T-helper 17 cell (primary cell): ENCODE results near the gene DNM2. TPM values are rescaled to one million over a fixed set of nuclear protein-coding genes. Genes with fewer than 3 reads are reported as not detected.
"Not testable (repeated sequence)": the region's sequence is repeated elsewhere in the genome, so short reads cannot be mapped to it uniquely, and the experiment has no call there.

Experiments used
- ATAC-seq: fragments of 150-1000 bp; cut with Tn5 transposase; 2 replicates; pipeline ENCODE4 v1.10.0; 2021; ENCODE audit warnings: mild to moderate bottlenecking, moderate library complexity
- DNase-seq, 3 donors: peaks; one replicate each; pipeline versions ENCODE4 v3.0.0 to v3.0.0-alpha.2; 2020 to 2021
- H3K9me3 ChIP-seq: one replicate; pipeline ENCODE4 v1.7.0; 2013; ENCODE audit warnings: low read length, mild to moderate bottlenecking; ENCODE audit not compliant: control insufficient read depth, poor library complexity, severe bottlenecking
- H3K27ac Mint-ChIP-seq: one replicate; pipeline ENCODE4 v1.8.0; 2022; ENCODE audit warnings: mild to moderate bottlenecking, moderate library complexity, mixed read lengths
- H3K27me3 Mint-ChIP-seq: one replicate; pipeline ENCODE4 v1.8.0; 2022; ENCODE audit warnings: mixed read lengths
- H3K36me3 Mint-ChIP-seq: one replicate; pipeline ENCODE4 v1.8.0; 2022; ENCODE audit warnings: low read depth, mixed read lengths
- H3K4me1 Mint-ChIP-seq: one replicate; pipeline ENCODE4 v1.8.0; 2022; ENCODE audit warnings: mild to moderate bottlenecking, mixed read lengths
- H3K4me3 Mint-ChIP-seq: one replicate; pipeline ENCODE4 v1.8.0; 2022; ENCODE audit warnings: mild to moderate bottlenecking, moderate library complexity, mixed read lengths
- total RNA-seq, 4 donors: library from RNA in 2 of 4; stranded (reverse) in 2 of 4; gene quantifications; one replicate each; pipeline ENCODE4 v1.2.3 and lab custom pipeline; 2022 to 2026

Gene DNM2
- total RNA-seq, 2 donors from 2014 or later, result 267 to 273 TPM

DNA sequence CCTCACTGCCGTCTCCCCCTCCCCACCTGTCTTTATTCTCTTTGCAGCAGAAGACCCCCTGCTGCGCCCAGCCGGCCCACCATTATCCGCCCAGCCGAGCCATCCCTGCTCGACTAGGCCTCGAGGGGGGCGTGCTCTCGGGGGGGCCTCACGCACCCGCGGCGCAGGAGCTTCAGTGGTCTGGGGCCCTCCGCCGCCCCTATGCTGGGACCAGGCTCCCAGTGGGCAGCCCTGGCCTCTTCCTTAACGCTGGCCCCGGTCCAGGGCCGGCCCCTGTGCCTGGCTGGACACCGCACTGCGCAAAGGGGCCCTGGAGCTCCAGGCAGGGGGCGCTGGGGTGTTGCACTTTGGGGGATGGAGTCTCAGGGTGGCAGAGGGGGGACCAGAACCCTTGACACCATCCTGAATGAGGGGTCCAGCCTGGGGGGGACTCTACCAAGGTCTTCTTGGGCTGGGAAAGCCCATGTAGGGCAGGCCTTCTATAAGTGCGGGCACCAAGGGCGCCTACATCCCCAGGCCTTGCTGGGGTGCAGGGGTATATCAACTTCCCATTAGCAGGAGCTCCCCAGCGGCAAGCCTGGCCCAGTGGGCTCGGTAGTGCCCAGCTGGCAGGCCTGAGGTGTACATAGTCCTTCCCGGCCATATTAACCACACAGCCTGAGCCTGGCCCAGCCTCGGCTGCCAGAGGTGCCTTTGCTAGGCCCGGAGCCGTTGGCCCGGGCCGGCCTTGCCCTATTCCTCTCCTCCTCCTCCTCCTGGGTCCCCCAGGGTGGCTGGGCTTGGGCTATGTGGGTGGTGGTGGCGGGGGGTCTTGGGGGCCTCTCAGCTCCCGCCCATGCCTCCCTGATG lies 113.3 kb downstream of the DNM2 start:
- no peaks in the 10 kb centered on the region for H3K9me3 ChIP-seq
- ATAC-seq, result no peak
- DNase-seq, result no peak
- H3K36me3 Mint-ChIP-seq, result no peaks in the 10 kb centered on the region
- no peak overlapping the region for H3K4me3 Mint-ChIP-seq
- H3K4me1 Mint-ChIP-seq, result peaks cover 6% of the 10 kb centered on the region
- H3K27ac Mint-ChIP-seq, result no peak overlapping the region
- H3K27me3 Mint-ChIP-seq, result no peaks in the 10 kb centered on the region

DNA sequence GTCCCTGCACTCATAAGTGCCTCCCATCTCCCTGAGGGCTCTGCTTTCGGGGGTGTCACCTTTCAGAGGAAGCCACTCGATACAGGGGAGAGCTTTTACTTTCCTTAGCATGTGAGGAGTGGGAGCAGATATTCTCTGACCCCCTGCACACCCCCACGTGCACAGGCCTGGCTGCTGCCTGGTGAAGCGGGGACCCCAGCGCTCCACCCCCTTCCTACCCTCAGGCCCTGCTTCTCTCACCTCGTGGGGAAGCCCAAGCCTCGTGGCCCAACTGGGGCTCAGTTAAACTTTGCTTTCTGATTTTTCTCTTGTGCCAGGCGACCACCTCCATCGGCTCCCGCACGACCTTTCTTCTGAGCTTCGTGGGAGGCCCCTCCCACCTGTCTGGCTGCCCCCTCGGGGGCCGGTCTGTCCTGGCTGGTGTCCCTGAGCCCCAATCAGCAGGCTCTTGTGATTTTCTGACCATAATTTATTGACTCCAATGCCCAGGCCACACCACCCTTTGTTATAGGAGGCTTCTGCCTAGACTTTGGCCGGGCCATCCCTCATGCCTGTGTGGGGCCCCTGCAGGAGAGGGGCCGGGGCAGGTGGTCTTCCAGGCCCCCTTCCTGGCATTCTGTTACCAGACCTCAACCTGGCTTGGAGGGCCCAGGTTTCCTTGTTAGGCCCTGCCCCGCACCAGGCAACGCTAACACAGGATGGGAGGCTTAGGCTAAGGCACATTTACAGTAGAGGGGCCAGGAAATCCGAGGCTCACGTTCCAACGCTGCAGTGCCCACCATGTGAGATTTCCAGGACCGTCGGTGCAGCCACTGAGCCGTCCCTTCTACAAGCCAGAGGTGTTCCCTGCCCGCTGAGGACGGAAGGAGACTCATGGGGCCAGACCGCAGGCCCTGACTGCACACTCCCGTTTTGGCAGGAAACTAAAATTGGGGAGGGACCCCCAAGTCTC lies 114.4 kb downstream of the DNM2 start:
- no peaks in the 10 kb centered on the region for H3K36me3 Mint-ChIP-seq
- peak overlapping the region; percentile 55 for H3K4me3 Mint-ChIP-seq
- H3K27ac Mint-ChIP-seq, result peak overlapping the region; percentile 29
- DNase-seq (no peak), ATAC-seq (no peak)
- no peaks in the 10 kb centered on the region for H3K9me3 ChIP-seq
- H3K27me3 Mint-ChIP-seq, result no peaks in the 10 kb centered on the region
- H3K4me1 Mint-ChIP-seq, result peaks cover 10% of the 10 kb centered on the region

DNA sequence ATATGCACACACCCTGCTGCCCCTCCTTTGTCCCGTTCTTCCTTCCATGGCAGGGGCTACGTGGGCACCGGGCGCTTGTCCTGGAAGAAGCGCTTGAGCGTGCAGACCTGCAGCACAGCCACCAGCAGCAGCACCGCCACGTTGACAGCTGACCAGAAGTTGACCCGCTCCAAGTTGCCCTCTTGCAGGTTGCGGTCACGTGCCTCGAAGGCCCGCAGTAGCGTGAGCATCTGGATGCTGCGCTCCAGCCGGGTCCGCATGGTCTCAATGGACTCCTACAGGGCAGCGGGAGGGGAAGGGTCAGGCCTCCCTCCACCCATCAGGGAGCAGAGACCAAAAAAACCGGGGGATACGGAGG lies 115.0 kb downstream of the DNM2 start:
- no peaks in the 10 kb centered on the region for H3K36me3 Mint-ChIP-seq
- ATAC-seq (no peak), DNase-seq (no peak)
- H3K4me3 Mint-ChIP-seq, result no peak overlapping the region
- no peaks in the 10 kb centered on the region for H3K27me3 Mint-ChIP-seq
- no peaks in the 10 kb centered on the region for H3K9me3 ChIP-seq
- peak overlapping the region; percentile 29 for H3K27ac Mint-ChIP-seq
- peaks cover 10% of the 10 kb centered on the region for H3K4me1 Mint-ChIP-seq

GRCh38 chr19:10835089-10835753 lies 117.3 kb downstream of the DNM2 start:
- no peaks in the 10 kb centered on the region for H3K9me3 ChIP-seq
- DNase-seq (no peak), ATAC-seq (no peak)
- no peaks in the 10 kb centered on the region for H3K27me3 Mint-ChIP-seq
- peak overlapping the region; percentile 96 for H3K27ac Mint-ChIP-seq
- no peaks in the 10 kb centered on the region for H3K36me3 Mint-ChIP-seq
- H3K4me3 Mint-ChIP-seq, result peak overlapping the region; percentile 95
- H3K4me1 Mint-ChIP-seq, result peaks cover 8% of the 10 kb centered on the region

- Mint-ChIP-seq H3K27ac (peak within 1 kb of the TSS; percentile 96), H3K27me3 (no peaks in the 10 kb centered on the region), H3K36me3 (no peaks in the 10 kb centered on the region), H3K4me3 (peak within 1 kb of the TSS; percentile 95), H3K4me1 (peaks cover 8% of the 10 kb centered on the region)
- ATAC-seq (peak; percentile 89), DNase-seq (peak; percentile 89 to 94 (median 91))
- no peaks in the 10 kb centered on the region for H3K9me3 ChIP-seq
Measured at GRCh38 chr19:10835754-10836478, 118.0 kb downstream of the DNM2 start, which contains the start of gene TMED1. TMED1 (minus strand) TSS chr19:10836212; CDS start chr19:10836191, 21 bp downstream.

GRCh38 chr19:10836479-10837330 lies 118.8 kb downstream of the DNM2 start:
- peak; percentile 59 to 67 (median 61) for DNase-seq
- no peaks in the 10 kb centered on the region for H3K9me3 ChIP-seq
- H3K36me3 Mint-ChIP-seq, result no peaks in the 10 kb centered on the region
- H3K27me3 Mint-ChIP-seq, result no peaks in the 10 kb centered on the region
- H3K27ac Mint-ChIP-seq, result peak overlapping the region; percentile 96
- H3K4me1 Mint-ChIP-seq, result peaks cover 8% of the 10 kb centered on the region
- peak overlapping the region; percentile 95 for H3K4me3 Mint-ChIP-seq
- peak; percentile 44 for ATAC-seq

GRCh38 chr19:10837649-10838048 lies 119.8 kb downstream of the DNM2 start:
- not testable (repeated sequence) for DNase-seq, H3K9me3 ChIP-seq, H3K36me3 Mint-ChIP-seq, H3K4me1 Mint-ChIP-seq, ATAC-seq, H3K27me3 Mint-ChIP-seq, H3K4me3 Mint-ChIP-seq, H3K27ac Mint-ChIP-seq

DNA sequence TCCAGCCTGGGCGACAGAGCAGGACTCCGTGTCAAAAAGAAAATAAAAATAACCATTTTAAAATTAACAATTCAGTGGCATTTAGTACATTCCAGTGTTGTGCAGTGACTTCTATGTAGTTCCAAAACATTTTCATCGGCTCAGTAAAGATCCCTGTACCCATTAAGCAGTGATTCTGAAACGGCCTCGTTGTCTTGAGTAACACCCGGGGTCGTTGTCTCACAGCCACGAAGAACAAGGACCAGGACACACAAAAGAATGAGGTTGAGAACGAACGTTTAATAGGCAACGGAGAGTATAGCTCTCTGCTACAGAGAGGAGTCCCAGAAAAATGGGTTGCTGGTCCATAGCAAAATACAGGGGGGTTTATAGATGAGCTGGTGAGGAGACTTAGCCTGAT lies 120.5 kb downstream of the DNM2 start:
- Mint-ChIP-seq H3K36me3 (peaks cover 3% of the 10 kb centered on the region), H3K4me3 (no peak overlapping the region), H3K27ac (no peak overlapping the region), H3K4me1 (peaks cover 8% of the 10 kb centered on the region), H3K27me3 (peaks cover 3% of the 10 kb centered on the region)
- H3K9me3 ChIP-seq, result no peaks in the 10 kb centered on the region
- no peak for DNase-seq
- no peak for ATAC-seq

DNA sequence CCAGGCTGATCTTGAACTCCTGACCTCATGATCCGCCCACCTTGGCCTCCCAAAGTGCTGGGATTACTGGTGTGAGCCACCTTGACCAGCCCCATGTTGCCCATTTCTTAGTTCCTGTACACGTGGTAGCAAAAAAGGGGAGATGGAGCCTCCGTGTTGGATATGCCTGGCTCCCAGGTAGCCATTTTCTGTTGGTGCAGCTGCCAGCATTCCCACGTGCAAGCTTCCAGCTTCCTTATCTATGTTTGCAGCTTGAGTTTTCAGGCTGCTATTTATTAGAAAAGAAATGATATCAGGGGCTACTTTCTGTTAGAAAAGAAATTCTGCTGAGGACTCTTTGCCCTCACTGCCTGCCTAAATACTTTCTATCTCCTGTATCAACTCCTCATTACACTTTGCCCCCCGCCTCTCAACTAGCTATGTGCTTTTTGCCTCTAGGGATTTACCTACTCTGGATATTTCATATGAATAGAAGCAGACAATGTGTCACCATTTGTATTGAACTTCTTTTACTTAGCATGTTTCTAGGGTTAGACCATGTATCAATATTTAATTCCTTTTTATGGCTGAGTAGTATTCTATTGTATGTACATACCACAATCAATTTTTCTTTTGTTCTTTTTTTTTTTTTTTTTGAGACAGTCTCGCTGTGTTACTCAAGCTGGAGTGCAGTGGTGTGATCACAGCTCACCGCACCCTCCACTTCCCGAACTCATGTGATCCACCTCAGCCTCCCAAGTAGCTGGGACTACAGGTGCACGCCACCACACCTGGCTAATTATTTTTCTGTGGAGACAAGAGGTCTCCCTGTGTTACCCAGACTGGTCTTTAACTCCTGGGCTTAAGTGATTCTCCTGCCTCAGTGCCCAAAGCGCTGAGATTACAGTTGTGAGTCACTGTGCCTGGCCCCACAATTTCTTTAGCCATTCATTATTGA lies 121.5 kb downstream of the DNM2 start:
- no peaks in the 10 kb centered on the region for H3K9me3 ChIP-seq
- Mint-ChIP-seq H3K4me1 (peaks cover 10% of the 10 kb centered on the region), H3K4me3 (no peak overlapping the region), H3K36me3 (peaks cover 6% of the 10 kb centered on the region), H3K27ac (no peak overlapping the region), H3K27me3 (peaks cover 6% of the 10 kb centered on the region)
- DNase-seq, result no peak
- ATAC-seq, result no peak

DNA sequence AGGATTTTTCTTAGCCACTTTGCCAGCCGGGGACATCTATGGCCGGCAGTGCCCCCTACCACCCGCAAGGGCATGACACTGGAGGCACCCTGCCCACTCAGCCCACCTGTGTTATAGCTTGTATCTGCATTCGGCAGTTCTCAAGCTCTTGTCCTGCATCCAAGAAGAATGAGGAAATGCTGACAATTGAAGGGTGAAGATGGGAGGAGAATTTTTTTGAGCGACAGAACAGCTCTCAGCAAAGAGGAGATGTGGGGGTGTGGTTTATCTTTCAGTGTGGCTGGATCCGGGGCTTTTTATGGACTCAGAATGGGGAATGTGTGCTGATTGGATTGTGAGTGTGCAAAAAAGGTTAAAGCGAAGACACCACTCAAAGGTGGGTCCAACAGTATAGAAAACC lies 124.9 kb downstream of the DNM2 start:
- no peak overlapping the region for H3K4me3 Mint-ChIP-seq
- H3K4me1 Mint-ChIP-seq, result peaks cover 2% of the 10 kb centered on the region
- ATAC-seq (no peak), DNase-seq (no peak)
- H3K27me3 Mint-ChIP-seq, result peaks cover 6% of the 10 kb centered on the region
- peaks cover 6% of the 10 kb centered on the region for H3K36me3 Mint-ChIP-seq
- H3K27ac Mint-ChIP-seq, result no peak overlapping the region
- H3K9me3 ChIP-seq, result no peaks in the 10 kb centered on the region

DNA sequence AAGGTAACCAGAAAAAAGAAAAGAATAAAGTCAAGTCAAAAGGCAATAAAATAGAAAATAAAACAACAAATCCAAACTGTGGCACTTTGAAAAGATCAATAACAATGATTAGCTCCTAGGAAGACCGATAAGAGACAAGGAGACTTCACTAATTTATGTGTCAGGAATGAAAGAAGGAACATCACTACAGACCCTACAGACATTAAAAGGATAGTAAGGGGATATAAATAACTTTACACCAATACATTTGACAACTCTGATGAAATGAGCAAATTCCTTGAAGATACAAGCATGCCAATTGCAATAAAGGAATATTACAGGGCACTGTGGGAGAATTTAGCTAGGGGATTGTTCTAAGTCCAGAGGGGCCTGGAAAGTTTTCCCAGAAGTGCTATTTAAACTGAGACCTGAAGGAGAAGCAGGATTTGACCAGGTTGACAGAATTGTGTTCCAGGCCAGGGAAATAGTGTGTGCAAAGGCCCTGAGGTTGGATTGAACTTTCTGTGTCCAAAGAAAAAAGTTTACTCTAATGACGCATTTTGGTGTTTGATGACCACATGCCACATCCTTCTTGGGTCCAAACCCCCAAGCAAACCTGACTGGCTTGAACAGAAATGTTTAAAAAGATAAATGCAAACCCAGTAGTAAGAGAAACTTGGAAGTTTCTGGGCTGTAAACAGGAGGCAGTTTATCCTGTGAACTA lies 128.8 kb downstream of the DNM2 start:
- DNase-seq, result no peak
- ATAC-seq, result no peak
- no peak overlapping the region for H3K27ac Mint-ChIP-seq
- H3K4me1 Mint-ChIP-seq, result peaks cover 5% of the 10 kb centered on the region
- peaks cover 8% of the 10 kb centered on the region for H3K36me3 Mint-ChIP-seq
- no peaks in the 10 kb centered on the region for H3K9me3 ChIP-seq
- H3K27me3 Mint-ChIP-seq, result peaks cover 12% of the 10 kb centered on the region
- H3K4me3 Mint-ChIP-seq, result no peak overlapping the region
